GM12865 (cell line): ENCODE data around the gene ARID2.

Source experiments
- DNase-seq: peaks from one replicate; pipeline ENCODE4 v3.0.0; 2010; ENCODE audit warnings: low read depth
- H3K4me3 ChIP-seq: 2 replicates; pipeline ENCODE4 v1.5.1; 2011; ENCODE audit warnings: mild to moderate bottlenecking, low read depth, low read length, control low read depth
- CTCF ChIP-seq: IDR thresholded peaks from 2 replicates; pipeline ENCODE4 v1.5.1; 2011; ENCODE audit warnings: low read length, control low read depth, low read depth, inconsistent platforms; ENCODE audit not compliant: insufficient read depth; ENCODE audit errors: missing control alignments

The ARID2 gene

GRCh38 chr12:45946435-45946834 lies 216.9 kb downstream of the ARID2 start:
- H3K4me3 ChIP-seq = no peak overlapping the region
- no peak for TF ChIP-seq CTCF
- DNase-seq = no peak

GRCh38 chr12:45948546-45948945 lies 219.0 kb downstream of the ARID2 start:
- DNase-seq = no peak
- H3K4me3 ChIP-seq = no peak overlapping the region
- no peak for TF ChIP-seq CTCF
